ENCODE measurements around the gene AFAP1L1. TPM values are rescaled to one million over a fixed set of nuclear protein-coding genes. Genes with fewer than 3 reads are reported as not detected.

The AFAP1L1 gene
- total RNA-seq, 4 donors from 2014 or later = 4.8 to 11.6 (median 7.3) TPM

- peak overlapping the region; percentile 44 for H3K27ac ChIP-seq
- WGBS = 98% methylated on average over 5 of the region's 5 CpGs
Measured at GRCh38 chr5:149379818-149380374, 108.2 kb downstream of the AFAP1L1 start.

GRCh38 chr5:149380466-149381121 is 108.9 kb downstream of the AFAP1L1 start:
- H3K36me3 ChIP-seq = no peaks in the 10 kb centered on the region
- no peak for DNase-seq (ENCODE audit: low spot score in 2 of 2)
- peaks cover 7% of the 10 kb centered on the region for H3K4me1 ChIP-seq
- TF ChIP-seq EP300 (IDR thresholded peaks at IDR 0.05) (no peak), CTCF (IDR thresholded peaks at IDR 0.05) (no peak), POLR2AphosphoS5 (IDR thresholded peaks at IDR 0.05) (no peak), POLR2A (IDR thresholded peaks at IDR 0.05) (no peak)
- H3K4me3 ChIP-seq = no peak overlapping the region
- 73% methylated on average over 15 of the region's 16 CpGs for WGBS
- H3K27me3 ChIP-seq = no peaks in the 10 kb centered on the region
- peak overlapping the region; percentile 44 for H3K27ac ChIP-seq
- H3K9me3 ChIP-seq = no peaks in the 10 kb centered on the region

More at GRCh38 chr5:149379818-149380374, 108.2 kb downstream of the AFAP1L1 start:
- Histone ChIP-seq H3K4me1 (peaks cover 7% of the 10 kb centered on the region), H3K27me3 (no peaks in the 10 kb centered on the region), H3K4me3 (no peak overlapping the region), H3K36me3 (no peaks in the 10 kb centered on the region), H3K9me3 (no peaks in the 10 kb centered on the region)
- DNase-seq (ENCODE audit: low spot score in 2 of 2) = no peak
- no peak for TF ChIP-seq POLR2AphosphoS5 (IDR thresholded peaks at IDR 0.05)
- no peak for TF ChIP-seq EP300 (IDR thresholded peaks at IDR 0.05)
- no peak for TF ChIP-seq POLR2A (IDR thresholded peaks at IDR 0.05)
- TF ChIP-seq CTCF (IDR thresholded peaks at IDR 0.05) = no peak

- Histone ChIP-seq H3K4me3 (no peak overlapping the region), H3K36me3 (no peaks in the 10 kb centered on the region), H3K27me3 (no peaks in the 10 kb centered on the region), H3K9me3 (no peaks in the 10 kb centered on the region), H3K4me1 (peaks cover 7% of the 10 kb centered on the region), H3K27ac (peak overlapping the region; percentile 14)
- DNase-seq (ENCODE audit: low spot score in 2 of 2) = no peak
- 65% methylated on average over 7 of the region's 8 CpGs for WGBS
- TF ChIP-seq CTCF (IDR thresholded peaks at IDR 0.05) = no peak
- no peak for TF ChIP-seq POLR2AphosphoS5 (IDR thresholded peaks at IDR 0.05)
- TF ChIP-seq POLR2A (IDR thresholded peaks at IDR 0.05) = no peak
- TF ChIP-seq EP300 (IDR thresholded peaks at IDR 0.05) = no peak
Measured at GRCh38 chr5:149381261-149381985, 109.8 kb downstream of the AFAP1L1 start.

DNA sequence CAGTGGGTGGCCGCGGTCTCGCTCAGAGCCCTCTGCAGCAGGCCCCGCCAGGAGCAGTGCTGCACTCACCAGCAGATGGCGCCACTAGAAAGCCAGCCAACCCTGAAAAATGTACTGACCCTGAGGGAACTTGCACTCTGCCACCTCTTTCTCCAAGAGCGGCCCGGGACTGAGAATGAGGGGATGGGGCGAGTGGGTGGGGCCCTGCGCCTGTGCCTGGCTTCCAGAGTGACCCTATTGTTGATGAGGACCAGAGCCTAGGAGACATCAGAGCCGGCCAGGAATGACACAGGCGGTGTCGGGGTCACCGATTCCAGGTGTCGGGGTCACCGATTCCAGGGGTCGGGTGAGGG is 110.3 kb downstream of the AFAP1L1 start:
- WGBS = 3% methylated on average over 6 of the region's 16 CpGs
- TF ChIP-seq POLR2AphosphoS5 (IDR thresholded peaks at IDR 0.05) (no peak), EP300 (IDR thresholded peaks at IDR 0.05) (no peak), POLR2A (IDR thresholded peaks at IDR 0.05) (no peak), CTCF (IDR thresholded peaks at IDR 0.05) (peak; percentile 64 to 94)
- Histone ChIP-seq H3K27me3 (no peaks in the 10 kb centered on the region), H3K9me3 (no peaks in the 10 kb centered on the region), H3K36me3 (no peaks in the 10 kb centered on the region), H3K4me3 (no peak overlapping the region), H3K27ac (peak overlapping the region; percentile 38), H3K4me1 (peaks cover 7% of the 10 kb centered on the region)
- peak in 1 of 2 donors; percentile 85 for DNase-seq (ENCODE audit: low spot score in 2 of 2)
